H1 (cell line): ENCODE measurements around the gene MYO15B. TPM values are rescaled to one million over a fixed set of nuclear protein-coding genes. Genes with fewer than 3 reads are reported as not detected.

ENCODE experiments used
- ATF2 ChIP-seq: IDR thresholded peaks from 2 replicates; pipeline ENCODE4 v1.6.1; 2012; ENCODE audit warnings: low read length, inconsistent platforms
- BRCA1 ChIP-seq: IDR thresholded peaks from 2 replicates; pipeline ENCODE4 v1.6.1; 2012; ENCODE audit warnings: low read depth, low read length, improper control_type of control experiment
- RAD21 ChIP-seq, 2 experiments: IDR thresholded peaks in 1 of 2; conservative IDR thresholded peaks in 1 of 2; 2 replicates each; pipeline ENCODE4 v1.6.1; 2011; ENCODE audit warnings: low read depth in 2 of 2, low read length in 2 of 2, improper control_type of control experiment in 1 of 2, inconsistent platforms in 1 of 2, mild to moderate bottlenecking in 1 of 2, moderate library complexity in 1 of 2
- polyA plus RNA-seq, 7 experiments: library from polyadenylated mRNA; depleted of rRNA in 3 of 7; stranded (reverse) in 5 of 7; unstranded in 2 of 7; fragments of >200 nt in 5 of 7; fragments of 200-250 nt in 2 of 7; gene quantifications; 1 replicate in 5 of 7; 2 replicates in 1 of 7; 4 replicates in 1 of 7; pipeline versions ENCODE4 v1.2.1 to v1.2.3, GENCODE V29; 2011 to 2013; ENCODE audit warnings: missing spikeins in 2 of 7, mixed read lengths in 2 of 7
- total RNA-seq: library from RNA; stranded (reverse); fragmentation: NEBNext Ultra II Directional; extraction: Animal tissue kit (Norgen Biotek cat#: 25700); gene quantifications from 2 replicates; pipeline ENCODE4 v1.2.1, GENCODE V29; 2021

Gene MYO15B
- total and polyA plus RNA-seq, 2 of the 8 experiments (the other 6 are each of a cell fraction or from before 2014, with no cell fraction given): 7.1 to 11.2 TPM

- TF ChIP-seq ATF2: no peak
- TF ChIP-seq BRCA1: no peak
- no peak for TF ChIP-seq RAD21 (IDR thresholded peaks at IDR 0.05 in 1 of 2, conservative IDR thresholded peaks at IDR 0.05 in 1 of 2; ENCODE audit: low read depth in 2 of 2, low read length in 2 of 2)
These were observed 16.6 kb downstream of the MYO15B start (continued) for GRCh38 chr17:75604034-75604695.
